22Rv1 (cell line): ENCODE results near the gene RPL28.

Experiments
- H3K27ac ChIP-seq: fragments of 450-650 bp; 2 replicates; pipeline ENCODE4 v1.5.1; 2017
- CTCF ChIP-seq: fragments of 450-650 bp; IDR thresholded peaks from 2 replicates; pipeline ENCODE4 v1.5.1; 2017; ENCODE audit warnings: mild to moderate bottlenecking
- ZFX ChIP-seq: fragments of 450-650 bp; IDR thresholded peaks from 2 replicates; pipeline ENCODE4 v1.6.1; 2017; ENCODE audit warnings: antibody characterized with exemption, borderline replicate concordance

The RPL28 gene

GRCh38 chr19:55384920-55385723, 610 bp upstream of the RPL28 start:
- H3K27ac ChIP-seq = peak overlapping the region; percentile 98
- TF ChIP-seq ZFX = no peak
- TF ChIP-seq CTCF = no peak

DNA sequence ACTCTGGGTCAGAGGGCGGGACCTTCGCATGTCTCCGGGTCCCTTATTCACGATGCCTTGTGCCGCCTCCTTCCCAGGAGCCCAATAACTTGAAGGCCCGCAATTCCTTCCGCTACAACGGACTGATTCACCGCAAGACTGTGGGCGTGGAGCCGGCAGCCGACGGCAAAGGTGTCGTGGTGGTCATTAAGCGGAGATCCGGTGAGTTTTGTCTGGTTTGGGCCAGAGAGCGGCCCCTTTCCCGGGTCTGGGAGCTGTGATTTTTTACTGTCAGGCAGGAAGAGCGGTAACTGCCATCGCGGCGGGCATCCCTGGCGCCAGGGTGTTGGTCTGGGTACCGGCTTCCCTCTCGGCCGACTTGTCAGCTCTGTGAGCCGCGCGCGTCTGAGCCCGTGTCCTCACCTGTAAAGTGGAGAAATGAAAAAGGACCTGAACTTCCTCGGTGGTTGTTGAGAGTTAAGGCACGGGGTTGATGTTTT, 800 bp downstream of the RPL28 start:
- TF ChIP-seq CTCF = no peak
- TF ChIP-seq ZFX = no peak

GRCh38 chr19:55387736-55388497, 2.2 kb downstream of the RPL28 start:
- no peak for TF ChIP-seq CTCF
- no peak for TF ChIP-seq ZFX
- peak overlapping the region; percentile 98 for H3K27ac ChIP-seq

More for the DNA sequence above, 800 bp downstream of the RPL28 start:
- H3K27ac ChIP-seq = peak overlapping the region; percentile 98

DNA sequence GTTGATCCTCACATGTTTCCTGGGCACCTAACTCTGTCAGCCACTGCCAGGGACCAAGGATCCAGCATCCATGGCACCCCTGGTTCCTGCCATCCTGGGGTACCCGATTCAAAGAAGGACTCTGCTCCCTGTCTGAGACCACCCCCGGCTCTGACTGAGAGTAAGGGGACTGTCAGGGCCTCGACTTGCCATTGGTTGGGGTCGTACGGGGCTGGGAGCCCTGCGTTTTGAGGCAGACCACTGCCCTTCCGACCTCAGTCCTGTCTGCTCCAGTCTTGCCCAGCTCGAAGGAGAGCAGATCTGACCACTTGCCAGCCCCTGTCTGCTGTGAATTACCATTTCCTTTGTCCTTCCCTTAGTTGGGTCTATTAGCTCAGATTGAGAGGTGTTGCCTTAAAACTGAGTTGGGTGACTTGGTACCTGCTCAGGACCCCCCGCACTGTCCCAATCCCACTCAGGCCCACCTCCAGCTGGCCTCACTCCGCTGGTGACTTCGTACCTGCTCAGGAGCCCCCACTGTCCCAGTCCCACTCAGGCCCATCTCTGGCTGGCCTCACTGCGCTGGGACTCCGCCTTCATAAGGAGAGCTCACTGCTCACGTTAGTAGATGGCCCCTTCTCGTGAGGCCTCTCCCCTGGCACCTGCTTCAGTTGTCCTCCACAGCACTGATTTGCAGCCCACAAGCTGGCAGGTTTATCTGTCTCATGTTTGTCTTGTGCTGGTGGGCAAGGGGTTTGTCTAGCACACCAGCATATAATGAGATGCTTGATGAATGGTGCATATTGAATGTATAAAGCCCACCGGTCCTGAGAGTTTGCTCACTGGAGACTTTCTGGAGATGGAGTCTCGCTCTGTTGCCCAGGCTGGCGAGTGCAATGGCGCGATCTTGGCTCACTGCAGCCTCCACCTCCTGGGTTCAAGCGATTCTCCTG, 3.9 kb downstream of the RPL28 start:
- no peak for TF ChIP-seq CTCF
- no peak for TF ChIP-seq ZFX
- peak overlapping the region; percentile 98 for H3K27ac ChIP-seq

GRCh38 chr19:55390461-55390880, 4.7 kb downstream of the RPL28 start:
- TF ChIP-seq ZFX = no peak
- TF ChIP-seq CTCF = no peak
- peak overlapping the region; percentile 98 for H3K27ac ChIP-seq

- TF ChIP-seq ZFX = no peak
- TF ChIP-seq CTCF = no peak
- H3K27ac ChIP-seq = peak overlapping the region; percentile 98
Measured at GRCh38 chr19:55391191-55391670, 5.5 kb downstream of the RPL28 start.
